Stimulated activated naive CD8-positive, alpha-beta T cell treated with anti-CD3 and anti-CD28 coated beads, Interleukin-15, Interleukin-2, amounts not matched to agents 100 U/mL and 50 U/mL, for 24 hours (primary cell): ENCODE results near the gene CA5A.
"Not testable (repeated sequence)": the region's sequence is repeated elsewhere in the genome, so short reads cannot be mapped to it uniquely, and the experiment has no call there.

Experiments used
- ATAC-seq: fragments of 150-1000 bp; cut with Tn5 transposase; one replicate; pipeline ENCODE4 v1.10.0; 2021
- DNase-seq: peaks from one replicate; pipeline ENCODE4 v3.0.0; 2021

The CA5A gene

DNA sequence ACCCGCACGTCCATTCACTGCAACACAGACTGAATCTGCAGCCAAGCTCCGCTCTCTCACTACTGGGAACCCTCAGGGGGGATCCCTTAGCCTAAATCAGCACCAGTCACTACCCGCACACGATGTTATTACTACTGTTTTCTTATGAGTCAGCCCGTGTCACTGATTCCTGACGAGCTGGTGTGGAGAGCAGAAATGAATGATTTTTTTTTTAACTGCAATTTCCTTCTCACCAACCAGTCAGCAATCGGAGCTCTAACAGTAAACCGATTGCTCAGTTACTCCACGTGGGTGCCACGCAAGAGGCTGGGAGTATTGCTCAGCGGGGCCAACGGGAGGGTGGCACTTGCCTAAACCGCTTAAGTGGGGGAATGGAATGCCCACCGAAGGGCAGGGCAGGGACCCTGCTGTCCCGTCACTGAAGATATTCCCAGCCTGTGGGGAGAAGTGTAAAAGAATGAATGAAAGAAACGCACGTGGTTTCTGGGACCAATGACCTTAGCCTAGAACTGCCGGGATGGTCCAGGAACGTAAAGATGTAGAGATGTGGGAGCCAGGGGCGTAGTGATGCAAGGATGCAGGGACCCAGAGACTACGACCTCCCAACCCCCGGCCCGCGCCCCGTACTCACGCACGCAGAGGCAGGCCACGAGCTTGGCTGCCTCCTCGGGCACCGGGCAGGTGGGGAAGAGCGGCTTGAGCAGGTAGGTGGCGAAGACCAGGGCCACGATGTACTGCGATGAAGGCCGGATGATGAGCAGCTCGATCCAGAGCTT lies 67.9 kb downstream of the CA5A start:
- ATAC-seq (peak; percentile 65), DNase-seq (peak; percentile 70)

DNA sequence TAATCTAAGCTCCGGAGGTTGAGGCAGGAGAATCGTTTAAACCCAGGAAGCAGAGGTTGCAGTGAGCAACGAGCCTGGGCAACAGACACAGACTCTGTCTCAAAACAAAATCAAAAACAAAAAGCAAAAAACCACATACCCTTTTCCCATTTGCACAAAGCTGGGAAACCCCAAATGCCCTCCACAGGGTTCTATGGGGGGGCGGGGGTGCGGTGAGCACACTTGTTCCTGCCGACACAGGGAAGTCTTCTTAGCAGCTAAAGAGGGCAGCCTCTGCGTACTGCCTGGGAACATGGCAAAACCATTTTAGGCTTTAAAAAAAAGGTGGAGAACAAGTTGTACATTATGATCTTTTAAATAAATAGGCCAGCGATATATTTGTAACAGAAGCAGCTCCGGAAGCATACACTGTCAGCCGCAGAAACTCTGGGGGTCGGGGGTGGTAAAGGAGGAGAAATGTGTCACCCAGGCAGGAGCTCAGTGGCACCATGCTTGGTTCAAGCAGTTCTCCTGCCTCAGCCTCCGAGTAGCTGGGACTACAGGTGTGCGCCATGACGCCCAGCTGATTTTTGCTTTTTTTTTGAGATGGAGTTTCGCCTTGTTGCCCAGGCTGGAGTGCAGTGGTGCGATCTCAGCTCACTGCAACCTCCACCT lies 70.3 kb downstream of the CA5A start:
- peak; percentile 53 for DNase-seq
- peak; percentile 5 for ATAC-seq

DNA sequence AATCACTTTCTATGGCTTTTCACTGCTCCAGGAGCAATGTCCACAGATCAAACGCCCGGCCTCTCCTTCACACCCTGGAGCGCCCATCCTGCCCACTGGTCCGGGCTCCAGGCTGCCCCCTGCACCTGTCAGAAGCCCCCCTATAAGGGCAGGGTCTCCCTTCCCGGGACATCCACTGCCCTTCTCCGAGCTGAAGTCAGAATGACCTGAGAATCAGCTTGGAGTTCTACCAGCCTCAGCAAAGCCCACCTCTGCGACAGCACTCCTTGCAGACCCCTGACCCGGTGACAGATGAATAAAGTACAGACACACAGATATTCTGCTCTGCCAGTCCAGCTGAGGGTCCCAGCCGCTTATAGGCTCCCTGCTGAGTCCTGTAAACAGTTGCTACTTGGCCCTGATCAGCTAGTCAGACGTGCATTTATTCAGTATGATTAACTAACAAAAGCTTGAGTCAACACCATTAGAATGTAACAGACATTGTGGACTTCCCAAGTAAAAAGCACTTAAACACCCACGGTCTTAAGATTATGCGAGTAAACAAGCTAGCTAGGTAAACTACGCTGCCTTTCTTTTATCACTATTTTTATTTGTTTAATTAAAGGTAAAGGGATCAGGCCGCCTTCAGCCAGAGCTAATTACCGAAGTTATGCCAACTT lies 71.9 kb downstream of the CA5A start:
- DNase-seq: no peak
- no peak for ATAC-seq

DNA sequence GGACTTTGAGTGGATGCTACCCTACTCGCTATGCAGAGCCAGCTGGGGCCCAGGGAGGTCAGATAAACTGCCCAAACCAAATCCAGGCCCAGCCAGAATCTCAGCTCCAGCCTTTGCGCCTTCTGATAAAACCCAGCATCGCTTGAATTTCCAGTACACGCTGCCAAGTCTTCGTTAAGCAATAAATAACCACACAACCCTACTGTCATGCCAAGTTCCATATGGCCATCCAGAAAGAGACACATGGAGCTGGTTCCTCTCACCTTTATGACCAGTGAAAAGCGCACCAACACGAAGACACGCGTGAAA lies 73.0 kb downstream of the CA5A start:
- DNase-seq, ATAC-seq: not testable (repeated sequence)

DNA sequence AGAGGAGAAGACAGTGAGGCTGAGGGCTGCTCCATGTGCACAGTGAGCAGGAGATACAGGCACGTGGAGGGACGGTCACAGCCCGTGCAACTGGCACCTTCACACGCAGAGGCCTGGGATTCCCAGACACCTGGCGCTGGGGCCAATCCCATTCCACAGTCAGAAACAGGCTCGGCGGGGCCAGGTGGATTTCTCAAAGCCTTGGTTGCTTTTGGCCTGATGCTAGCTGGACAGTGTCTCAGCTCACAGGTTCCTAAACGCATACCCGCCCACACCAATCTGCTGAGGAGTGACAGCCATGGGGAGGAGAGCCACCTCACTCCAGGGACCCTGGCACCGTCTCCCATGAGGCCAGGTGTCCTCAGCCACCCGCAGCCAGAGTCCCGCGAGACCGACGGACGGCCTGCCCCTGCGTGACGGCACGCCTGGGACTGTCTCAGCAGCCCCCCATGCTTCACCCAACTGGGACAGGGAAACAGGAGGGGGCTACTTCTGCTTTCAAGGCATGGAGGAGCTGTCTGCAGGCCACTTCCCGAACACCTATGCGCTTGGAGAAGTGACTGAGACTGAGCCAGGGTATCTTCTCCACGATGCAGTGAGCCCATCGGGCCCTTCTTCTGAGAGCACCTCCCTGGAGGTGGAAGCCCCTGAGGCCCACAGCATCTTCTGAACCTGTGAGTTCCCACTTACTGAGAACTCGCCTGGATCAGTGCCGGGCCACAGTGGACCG lies 73.6 kb downstream of the CA5A start:
- DNase-seq, ATAC-seq: not testable (repeated sequence)

DNA sequence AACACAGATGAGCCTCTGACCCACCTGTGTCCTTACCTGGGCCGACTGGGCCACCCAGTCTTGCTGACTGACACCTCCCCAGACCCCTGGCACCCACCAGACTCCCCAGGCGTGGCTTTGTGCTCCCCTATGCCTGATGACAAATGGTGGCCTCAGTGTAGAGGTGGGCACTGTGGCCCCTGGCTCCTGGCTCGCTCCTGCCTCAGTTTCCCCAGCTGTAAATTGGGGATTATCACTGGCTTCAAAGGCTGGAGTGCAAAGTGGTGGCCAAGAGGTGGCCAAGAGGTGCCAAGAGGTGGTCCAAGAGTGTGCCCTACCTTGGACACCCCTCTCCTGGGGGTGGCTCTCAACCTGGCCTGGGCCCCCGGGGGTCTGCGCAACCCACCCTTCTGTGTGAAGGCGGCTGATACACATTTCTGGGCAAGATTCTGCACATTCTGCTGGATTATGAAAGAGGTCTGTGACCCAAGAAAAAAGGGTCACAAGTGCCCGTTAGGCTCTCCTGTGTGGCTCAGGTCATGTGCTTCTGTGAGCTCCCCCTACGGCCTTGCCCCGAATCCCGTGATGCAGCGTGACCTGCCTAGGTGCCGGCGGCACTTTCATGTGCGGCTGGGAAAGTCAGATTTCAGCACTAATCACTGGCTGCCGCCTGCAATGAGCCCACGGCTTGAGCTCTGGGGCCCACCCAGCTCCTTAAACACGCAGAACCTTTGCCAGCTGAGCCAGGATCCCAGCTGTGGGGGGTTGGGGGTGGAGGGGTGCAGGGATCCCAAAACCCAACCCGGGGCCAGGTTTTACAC lies 74.8 kb downstream of the CA5A start:
- not testable (repeated sequence) for ATAC-seq, DNase-seq

DNA sequence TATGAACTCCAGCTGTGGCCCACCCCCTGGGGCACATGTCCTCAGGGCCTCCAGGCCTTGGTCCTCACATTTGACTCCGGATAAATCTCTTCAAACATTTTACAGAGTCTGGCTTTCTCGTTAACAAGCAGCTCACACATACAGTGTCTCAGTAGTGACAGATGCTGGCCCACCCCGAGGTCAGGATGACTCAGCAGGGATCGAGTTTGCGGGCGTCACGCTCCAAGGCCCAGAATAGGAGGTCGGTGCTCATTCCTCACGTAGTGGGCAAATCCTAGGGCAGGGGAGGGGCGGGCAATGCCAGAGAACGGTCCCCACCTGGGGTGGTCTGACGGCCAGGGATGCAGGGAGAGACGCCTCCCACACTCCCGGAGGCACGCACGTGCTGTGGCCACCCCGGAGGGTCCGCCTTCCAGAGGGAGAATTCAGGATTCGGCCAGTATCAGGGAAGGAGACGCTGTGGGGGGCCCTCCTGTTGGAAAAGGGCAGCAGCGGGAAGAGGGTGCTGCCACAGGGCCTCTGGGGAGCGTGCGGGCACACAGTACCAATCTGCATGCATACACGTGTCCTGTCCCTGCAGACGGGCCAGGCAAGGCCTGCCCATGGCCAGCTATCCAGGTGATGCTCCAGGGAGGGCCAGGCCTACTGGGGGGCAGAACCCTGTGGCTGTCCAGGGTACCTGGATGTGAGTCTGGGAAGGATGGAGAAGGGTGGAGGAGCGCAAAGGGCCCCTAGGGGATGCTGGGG lies 75.6 kb downstream of the CA5A start:
- DNase-seq (no peak), ATAC-seq (no peak)

DNA sequence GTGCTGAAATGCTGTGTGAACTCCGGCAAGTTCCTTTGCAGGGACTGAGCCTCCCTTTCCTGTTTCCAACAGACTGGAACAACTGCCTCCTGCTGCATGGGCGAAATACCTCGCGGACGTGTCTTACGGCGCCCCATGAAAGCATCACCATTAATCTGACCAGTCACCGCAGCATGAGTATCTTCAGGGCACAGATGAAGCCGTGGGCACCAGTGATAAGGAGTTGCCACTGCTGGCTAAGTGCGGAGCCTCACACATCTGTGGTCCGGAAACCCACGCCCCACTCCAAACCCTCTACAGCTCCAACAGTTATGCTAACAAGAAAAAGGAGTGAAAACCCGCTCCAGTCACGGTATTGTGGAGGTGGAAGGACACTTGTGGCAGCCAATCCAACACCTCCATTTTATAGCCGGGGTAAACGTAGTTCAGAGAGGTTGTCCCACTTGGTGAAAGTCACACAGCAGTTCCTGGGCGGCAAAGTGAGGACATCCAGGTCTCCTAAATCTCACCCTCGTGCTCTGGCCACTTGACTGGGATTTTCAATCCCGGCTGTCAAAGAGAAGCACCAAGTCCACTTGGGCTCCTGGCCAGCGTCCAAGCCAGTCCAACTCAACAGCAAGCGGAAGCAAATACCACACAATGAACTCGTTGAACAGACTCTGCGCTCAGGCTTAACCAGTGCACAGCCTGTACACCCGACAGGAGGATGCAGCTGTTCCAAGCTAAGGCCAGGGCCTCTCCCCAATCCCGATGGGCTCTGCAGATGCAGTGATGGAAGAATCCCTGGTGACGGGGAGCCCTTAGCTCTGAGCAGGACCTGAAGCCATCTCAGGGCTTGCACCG lies 78.0 kb downstream of the CA5A start:
- DNase-seq: not testable (repeated sequence)

DNA sequence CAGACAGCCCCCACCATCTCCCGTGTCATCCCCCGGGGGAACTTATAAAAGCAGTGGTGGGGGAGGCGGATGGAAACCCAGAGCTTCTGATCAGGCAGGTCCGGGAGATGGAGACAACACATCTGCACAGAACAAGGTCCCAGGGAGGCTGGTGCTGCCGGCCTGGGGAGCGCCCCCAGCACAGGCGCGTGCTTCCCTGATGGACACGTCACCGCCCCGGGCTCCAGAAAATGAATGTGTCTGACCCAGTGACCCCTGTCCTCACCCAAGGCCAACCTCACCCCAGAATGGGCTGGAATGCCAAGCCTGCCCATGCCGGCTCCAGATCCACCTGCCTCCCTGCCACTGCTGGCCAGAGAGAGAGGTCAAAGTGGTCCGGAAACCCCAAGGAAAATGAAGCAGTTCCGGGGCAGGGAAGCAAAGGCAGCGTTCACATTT lies 79.5 kb downstream of the CA5A start:
- DNase-seq (no peak), ATAC-seq (no peak)

More for the DNA sequence above, 78.0 kb downstream of the CA5A start:
- ATAC-seq: not testable (repeated sequence)

DNA sequence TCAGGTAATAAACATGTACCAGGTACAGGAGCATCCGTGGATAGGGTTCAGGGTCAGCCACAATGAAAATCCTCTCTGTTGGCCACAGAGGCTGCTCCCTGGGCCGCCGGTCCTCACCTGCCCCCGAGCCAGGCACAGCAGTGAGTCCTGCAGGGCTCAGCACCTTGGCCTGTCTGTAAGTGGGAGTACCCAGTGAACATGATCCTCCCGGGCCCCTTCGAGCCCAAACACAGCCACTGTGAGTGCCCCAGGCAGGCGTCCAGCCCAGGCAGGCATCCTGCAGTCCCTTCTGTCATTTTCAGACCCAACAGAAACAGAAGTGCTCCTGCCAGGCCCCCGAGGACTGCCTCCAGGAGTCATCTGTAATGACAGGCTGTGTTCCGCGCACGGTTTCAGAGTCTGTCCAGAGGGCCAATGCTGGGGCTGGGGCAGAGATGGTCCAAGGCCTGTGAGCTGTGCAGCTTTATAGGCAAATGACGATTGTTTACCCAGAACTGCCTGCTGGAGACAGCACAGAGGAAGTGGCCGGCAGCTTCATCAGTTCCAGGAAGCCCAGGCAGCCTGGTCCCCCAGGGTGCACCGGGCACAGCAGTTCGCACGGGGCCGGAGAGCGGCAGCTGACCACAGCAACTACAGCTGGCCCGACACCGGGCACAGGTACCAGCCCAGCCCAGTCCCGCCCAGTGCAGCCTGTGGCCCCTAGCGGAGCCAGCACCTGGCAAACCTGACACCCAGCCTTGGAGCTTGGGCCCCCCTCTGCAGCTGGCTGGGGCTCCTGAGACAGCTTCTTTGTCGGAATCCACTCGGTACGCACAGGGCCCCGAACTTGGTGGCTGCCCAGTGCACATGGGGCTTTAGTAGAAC lies 80.2 kb downstream of the CA5A start:
- ATAC-seq (no peak), DNase-seq (peak; percentile 47)

DNA sequence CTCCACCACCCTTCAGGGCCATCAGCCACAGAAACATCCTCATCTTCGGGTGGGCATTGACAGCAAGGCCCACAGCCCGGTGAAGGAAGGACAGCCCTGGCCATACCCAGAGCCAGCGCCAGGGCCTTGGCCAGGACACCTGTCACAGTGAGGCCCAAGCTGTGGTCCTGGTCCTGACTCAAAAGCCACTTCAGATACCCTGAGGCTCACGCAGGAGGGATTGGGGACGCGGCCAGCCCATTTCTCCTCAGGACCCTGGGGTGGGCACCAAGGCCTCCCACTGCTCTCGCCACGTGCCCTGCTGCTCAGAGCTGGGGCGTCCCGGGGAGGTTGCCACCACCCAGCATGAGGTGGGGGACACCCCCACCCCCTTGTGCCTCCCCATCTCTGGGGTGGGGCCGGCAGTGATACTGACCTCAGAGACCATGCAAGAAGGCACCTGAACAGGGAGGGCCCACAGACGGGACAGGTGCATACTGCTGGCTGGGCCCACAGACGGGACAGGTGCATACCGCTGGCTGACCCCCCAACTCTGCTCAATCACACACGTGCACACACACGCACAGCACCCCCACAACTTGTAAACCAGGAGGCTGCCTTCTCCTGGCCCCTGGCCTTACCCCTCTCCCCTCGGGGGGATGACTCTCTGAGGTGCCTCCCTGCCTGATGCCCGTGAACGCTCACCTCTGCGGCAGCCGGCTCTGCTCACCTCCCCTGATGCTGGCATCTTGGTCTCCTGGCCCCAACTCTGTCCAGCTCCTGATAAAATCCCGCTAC lies 81.2 kb downstream of the CA5A start:
- DNase-seq: no peak
- no peak for ATAC-seq

DNA sequence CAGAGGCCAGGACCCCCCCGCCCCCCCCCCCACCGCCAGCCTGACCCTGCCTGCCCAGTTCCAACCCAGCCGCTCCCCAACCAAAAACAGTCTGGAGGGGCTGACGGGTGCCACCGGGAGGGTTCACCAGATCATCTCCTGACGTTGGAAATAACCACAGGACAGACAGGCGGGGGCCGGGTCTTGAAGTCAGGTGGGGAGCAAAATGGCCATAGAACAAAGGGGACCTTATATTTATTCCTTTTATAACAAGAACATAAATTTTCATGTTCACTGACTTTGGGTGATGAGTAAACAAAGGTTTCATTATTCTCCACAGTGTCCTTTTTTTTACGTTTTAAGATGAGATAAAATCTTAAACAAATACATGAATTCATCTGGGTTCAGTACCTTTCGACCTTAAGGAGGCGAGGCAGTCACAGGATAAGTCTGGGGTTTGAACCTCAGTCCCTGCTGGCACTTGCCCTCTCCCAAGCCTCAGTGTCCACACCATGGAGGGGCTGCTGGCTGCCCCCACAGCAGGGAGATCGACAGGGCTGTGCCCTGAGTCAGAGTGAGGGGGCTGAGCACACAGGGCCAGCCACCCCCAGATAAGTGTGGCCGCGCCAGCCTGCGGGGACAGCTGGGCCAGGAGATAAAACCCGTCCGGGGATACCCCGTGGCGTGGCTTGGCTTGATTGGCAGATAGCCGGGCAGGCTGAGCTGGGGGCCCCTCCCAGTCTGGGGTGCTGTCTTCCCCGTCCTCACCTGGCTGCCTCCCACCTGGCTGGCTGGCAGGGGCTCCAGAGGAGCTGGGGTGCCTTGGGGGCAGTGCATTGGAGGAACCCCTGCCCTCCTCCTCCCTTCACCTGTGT lies 82.0 kb downstream of the CA5A start:
- ATAC-seq: peak; percentile 7
- DNase-seq: peak; percentile 50

DNA sequence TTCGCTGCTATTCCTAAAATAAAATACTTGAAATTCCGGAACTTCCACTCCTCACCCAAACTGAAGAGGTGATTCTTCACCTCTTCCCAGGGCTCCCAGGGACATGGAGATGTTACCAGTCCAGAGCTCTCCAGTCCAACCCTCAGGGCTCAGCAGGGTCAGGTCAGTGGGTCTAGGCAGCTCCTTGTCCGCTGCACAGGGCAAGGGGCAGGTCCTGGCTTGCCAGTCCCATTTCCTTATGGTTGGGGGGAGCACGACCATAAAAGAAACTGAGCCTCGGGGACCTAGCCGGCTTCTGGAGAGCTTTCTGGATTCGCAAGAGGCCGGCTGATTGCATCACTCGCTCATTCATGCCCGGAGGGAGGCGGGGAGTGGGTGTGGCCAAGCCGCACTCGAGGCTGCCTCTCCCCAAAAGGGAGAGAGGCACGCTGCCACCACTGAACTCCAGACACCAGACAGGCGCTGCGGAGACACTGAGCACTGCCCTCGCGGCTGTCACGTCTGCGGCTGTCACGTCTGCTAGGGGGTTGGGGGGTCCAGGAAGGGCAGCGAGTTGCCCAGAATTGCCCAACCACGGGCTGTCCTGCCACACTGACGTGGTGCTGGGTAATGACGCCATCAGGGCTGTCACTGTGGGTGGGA lies 82.8 kb downstream of the CA5A start:
- DNase-seq: peak; percentile 92

DNA sequence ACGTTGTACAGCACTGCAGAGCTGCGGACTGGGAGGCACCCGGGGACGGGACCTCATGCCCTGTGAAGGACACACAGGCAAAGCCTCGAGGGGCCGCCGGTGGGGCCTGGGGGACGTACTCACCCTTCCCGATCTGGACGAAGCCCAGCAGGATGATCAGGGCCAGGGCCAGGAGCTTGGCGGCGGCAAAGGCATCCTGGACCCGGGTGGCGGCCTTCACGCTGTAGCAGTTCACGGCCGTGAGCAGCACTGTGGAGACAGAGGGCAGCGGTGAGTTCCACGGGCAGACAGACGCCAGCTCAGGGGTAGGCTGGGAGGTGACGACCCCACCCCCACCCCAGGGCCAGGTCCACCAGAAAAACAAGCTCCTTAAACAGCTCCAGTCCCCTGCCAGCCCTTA lies 84.7 kb downstream of the CA5A start:
- ATAC-seq: no peak
- DNase-seq: no peak

More for the DNA sequence above, 82.8 kb downstream of the CA5A start:
- peak; percentile 72 for ATAC-seq

DNA sequence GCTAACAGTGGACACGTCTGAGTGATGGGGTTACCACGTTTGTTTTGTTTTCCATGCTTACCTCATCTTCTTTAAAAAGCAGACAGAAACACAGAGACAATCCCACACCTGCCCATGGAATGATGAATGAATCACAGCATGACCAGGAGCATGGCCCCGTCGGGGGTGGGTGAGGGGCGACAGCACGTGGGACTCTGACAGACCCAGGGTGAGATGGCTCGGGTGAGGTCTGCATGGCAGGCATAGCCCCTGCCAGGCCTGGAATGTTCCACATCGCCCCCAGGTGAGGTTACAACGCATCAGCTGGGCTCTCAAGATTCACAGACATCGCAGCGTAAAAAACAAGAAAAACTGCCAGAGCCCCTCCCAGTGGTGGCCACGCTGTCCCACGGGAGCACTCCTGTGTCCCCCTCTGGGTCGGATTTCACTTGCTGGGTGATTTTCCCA lies 85.2 kb downstream of the CA5A start:
- DNase-seq: no peak
- no peak for ATAC-seq
